Measurements from ENCODE around the gene RNF31. TPM values are rescaled to one million over a fixed set of nuclear protein-coding genes. Genes with fewer than 3 reads are reported as not detected.

Gene RNF31
- total RNA-seq, 1 experiment from 2014 or later, result 69.8 TPM

DNA sequence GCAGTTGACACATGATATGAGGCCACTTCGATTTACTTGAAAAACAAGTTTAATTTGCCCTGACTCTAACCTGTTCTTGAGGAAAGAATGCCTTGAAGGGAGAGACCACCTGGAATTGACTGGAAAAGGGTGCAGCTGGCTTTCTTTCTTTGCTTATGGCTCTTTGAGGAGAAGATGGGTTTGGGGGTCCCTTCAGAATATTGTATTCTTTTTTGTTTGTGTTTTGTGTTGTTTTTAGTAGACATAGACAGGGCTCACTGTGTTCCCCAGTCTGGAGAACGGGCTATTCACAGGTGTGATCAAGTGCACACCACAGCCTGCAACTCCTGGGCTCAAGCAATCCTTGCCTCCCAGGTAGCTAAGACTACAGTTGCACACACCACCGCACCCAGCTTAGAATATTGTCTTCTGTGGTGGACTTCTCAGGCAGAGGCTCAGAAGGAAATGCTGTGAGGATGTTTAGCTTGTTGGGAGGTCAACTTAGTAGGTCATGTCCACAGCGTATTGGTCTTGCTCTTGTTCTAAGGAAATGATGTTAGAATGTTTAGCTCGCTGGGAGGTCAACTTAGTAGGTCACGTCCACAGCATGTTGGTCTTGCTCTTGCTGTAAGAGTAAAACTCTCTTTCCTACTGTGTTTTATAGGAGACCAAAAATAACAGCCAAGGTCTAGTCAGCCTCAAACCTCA is 31.0 kb upstream of the RNF31 start:
- DNase-seq (ENCODE audit: low read depth), result no peak

- DNase-seq (ENCODE audit: low read depth), result no peak
Measured at GRCh38 chr14:24117179-24117578, 30.1 kb upstream of the RNF31 start.

- no peak for DNase-seq (ENCODE audit: low read depth)
Measured at GRCh38 chr14:24119691-24120090, 27.6 kb upstream of the RNF31 start.

DNA sequence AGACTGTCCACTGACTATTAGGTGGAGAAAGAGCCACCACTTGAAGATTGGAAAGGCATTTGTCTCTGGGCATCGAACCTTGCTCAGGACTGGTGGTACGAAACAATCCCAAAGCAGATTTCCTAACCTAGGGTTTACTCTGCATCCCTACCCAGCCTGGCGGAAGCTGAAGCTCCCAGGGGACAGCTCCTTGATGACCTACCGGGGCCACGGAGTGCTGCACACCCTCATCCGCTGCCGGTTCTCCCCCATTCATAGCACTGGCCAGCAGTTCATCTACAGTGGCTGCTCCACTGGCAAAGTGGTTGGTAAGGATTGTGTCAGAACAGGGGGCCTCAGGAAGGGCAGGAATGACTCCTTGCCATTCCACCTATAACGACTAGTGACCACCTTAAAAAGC is 26.1 kb upstream of the RNF31 start:
- DNase-seq (ENCODE audit: low read depth), result no peak

- no peak for DNase-seq (ENCODE audit: low read depth)
Measured at GRCh38 chr14:24122416-24122815, 24.9 kb upstream of the RNF31 start.

DNA sequence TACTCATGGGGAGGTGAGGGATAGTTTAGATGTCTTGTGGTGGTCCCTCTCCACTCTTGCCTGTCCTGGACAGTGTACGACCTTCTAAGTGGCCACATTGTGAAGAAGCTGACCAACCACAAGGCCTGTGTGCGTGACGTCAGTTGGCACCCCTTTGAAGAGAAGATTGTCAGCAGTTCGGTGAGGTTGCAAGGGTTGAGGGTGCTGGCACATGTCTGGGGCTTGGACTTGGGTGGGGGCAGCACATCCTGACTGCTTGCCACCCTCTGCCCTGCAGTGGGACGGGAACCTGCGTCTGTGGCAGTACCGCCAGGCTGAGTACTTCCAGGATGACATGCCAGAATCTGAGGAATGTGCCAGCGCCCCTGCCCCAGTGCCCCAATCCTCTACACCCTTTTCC is 24.4 kb upstream of the RNF31 start:
- DNase-seq (ENCODE audit: low read depth), result no peak

DNA sequence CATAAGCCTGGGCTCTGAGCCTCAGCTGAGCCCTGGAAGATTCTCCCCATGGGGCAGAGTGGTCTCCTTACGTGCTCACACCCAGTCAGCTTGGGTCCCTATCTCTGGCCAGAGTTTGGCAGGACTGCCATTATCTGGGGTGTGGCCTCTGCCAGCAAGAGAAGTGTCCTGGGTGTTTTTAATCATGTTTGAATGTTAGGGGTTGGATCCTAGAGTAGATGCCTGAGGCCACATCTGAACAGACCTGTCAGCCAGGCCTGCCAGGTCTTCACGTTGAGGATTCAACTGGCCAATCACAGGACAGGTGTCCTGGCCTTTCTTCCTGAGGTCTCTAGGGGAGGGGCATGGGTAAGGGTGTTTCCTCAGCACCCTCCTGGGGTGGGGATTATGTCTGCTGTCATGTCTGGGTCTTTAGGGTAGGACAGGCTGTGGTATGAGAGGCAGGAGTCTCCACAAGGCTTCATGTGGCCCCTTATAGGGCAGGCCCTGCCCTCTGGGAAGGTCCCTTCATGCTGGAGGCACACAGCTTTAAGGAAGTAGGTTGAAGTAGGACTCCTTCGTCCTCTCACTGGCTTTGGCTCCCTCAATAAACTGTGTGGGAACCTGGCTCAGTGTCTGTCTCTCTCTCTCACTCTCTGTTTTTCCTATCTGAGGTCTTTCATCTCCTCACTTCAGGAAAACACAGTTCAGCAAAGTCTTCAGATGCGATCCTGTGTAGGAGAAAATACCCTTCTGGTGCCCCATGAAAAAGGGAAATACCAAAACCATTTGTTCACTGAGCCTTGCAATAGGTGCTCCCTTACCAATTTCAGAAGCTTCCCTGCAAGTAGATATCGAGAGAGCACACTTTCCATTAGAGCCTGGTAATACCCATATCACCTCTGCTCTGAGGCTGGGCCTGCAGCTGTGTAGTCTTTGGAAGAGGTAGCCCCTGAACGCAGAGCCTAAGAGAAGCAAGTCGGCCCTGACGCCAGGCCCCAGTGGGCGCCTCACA is 23.6 kb upstream of the RNF31 start:
- DNase-seq (ENCODE audit: low read depth), result no peak

- DNase-seq (ENCODE audit: low read depth), result no peak
Measured at GRCh38 chr14:24126939-24127338, 20.4 kb upstream of the RNF31 start.

DNA sequence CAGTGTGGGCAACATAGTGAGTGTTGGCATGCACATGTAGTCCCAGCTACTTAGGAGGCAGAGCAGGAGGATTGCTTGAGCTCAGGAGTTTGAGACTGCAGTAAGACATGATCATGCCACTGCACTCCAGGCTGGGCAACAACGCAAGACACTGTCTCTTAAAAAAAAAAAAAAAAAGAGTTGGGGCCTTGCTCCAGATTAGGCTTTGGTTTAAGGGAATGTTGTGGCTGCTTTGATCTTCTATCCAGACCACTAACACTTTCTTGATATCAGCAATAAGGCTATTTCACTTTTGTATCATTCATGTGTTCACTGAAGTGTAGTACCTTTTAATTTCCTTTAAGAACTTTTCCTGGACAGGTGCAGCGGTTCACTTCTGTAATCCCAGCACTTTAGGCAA is 19.6 kb upstream of the RNF31 start:
- DNase-seq (ENCODE audit: low read depth), result no peak

DNA sequence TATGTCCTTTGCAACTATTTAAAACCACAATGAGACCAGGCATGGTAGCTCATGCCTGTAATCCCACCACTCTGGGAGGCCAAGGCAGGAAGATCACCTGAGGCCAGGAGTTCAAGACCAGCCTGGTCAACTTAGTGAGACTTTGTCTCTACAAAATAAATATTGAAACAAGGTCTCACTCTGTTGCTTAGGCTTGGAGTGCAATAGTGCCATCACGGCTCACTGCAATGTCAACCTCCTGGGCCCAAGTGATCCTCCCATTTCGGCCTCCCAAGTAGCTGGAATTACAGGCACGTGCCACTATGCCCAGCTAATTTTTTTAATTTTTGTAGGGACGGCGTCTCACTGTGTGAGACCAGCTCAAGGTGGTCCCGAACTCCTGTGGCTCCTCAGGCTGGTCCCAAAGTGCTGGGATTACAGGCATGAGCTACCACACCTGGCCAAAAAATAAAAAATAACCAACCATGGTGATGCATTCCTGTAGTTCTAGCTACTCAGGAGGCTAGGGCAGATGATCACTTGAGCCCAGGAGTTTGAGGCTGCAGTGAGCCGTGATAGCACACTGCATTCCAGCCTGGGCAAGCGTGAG is 17.8 kb upstream of the RNF31 start:
- DNase-seq (ENCODE audit: low read depth), result no peak

DNA sequence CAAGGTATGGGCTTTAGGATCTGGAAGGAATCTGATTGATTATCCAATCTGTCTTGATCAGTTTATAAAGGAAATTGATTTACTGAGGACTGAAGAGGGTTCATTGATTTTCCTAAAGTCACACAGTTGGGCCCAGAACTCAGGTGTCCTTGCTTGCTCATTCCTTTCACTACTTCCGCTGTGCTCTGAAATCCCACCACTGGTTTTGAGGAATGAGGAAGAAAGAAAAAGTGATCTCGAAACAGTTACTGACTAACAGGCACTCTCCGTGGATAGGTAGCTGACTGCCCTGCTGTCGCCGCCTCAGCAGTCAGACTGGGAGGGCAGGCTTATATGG is 16.9 kb upstream of the RNF31 start, which contains the start of gene FITM1:
FITM1 (plus strand) TSS at position 280 of the 337 bp plus-strand sequence. CDS start 905 bp downstream, outside the sequence.
- no peak for DNase-seq (ENCODE audit: low read depth)

DNA sequence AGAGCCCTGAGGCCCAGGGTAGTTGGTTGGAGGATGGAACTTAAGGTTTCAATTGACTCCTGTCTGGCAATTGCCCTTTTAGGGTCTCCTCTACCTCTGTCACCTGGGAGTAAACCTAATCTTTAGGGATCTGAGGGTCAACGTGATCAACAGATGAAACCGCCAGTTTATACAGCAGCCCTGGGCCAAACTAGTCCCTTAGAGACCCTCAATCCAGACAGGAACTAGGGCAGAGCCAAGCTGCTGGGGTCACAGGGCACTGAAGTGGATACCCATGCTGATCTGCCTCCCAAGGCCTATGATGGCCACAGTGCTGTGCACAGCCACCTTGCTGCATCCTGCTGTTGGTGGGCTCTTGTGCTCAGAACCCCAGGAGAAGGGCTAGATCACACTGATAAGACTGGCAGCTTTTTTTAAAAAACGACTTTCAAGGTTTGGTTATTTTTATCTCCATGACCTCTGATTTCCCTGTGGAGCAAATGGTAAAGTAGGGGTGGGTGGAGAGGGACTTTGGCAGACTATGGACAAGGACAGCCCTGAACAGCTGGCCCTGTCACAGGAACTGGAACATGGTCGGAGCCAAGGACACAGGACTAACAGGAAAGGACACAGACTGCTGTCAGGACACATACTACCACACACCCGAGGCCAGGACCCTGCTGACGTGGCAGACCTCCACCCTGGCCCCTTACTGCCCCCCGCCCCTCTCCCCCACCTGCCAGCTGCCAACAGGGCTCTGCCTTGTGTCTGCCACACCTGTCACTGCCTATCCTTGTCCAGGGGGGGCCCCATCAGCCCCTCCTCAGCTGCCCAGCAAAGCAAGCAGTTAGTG is 16.4 kb upstream of the RNF31 start:
- no peak for DNase-seq (ENCODE audit: low read depth)

- DNase-seq (ENCODE audit: low read depth), result no peak
Measured at GRCh38 chr14:24131549-24131966, 15.7 kb upstream of the RNF31 start.

DNA sequence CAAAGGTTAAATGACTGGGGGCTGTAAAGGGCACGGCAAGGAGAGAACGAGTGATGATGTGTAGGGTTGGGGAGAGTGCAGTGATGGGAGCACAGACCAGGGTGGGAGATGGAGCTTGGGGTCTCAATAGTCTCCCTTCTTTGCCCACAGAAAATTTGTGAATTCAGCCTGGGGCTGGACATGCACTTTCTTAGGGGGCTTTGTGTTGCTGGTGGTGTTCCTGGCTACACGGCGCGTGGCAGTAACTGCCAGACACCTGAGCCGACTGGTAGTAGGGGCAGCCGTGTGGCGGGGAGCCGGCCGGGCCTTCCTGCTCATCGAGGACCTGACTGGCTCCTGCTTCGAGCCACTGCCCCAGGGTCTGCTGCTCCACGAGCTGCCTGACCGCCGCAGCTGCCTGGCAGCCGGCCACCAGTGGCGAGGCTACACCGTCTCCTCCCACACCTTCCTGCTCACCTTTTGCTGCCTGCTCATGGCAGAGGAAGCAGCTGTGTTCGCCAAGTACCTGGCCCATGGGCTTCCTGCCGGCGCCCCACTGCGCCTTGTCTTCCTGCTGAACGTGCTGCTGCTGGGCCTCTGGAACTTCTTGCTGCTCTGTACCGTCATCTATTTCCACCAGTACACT is 15.1 kb upstream of the RNF31 start:
- no peak for DNase-seq (ENCODE audit: low read depth)

DNA sequence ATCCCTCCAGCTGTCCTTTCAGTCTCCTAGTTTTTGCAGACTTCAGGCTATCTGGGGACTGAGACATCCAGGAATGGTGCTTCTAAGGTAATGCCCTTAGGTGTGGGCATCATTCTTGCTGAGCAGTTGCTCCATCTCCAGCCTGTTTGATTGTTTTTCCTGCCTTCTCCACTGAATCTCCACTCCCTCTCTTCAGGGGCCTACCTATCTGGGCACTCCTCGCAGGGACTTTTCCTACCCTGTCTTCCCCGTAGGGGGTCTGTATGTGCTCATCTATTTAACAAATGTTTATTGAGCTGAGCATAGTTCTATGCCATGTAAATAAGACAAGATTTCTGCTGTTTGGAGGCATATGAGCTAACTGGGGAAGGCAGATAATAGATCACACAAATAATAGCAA is 14.3 kb upstream of the RNF31 start:
- DNase-seq (ENCODE audit: low read depth), result no peak

GRCh38 chr14:24133735-24134134 is 13.6 kb upstream of the RNF31 start:
- DNase-seq (ENCODE audit: low read depth), result no peak

DNA sequence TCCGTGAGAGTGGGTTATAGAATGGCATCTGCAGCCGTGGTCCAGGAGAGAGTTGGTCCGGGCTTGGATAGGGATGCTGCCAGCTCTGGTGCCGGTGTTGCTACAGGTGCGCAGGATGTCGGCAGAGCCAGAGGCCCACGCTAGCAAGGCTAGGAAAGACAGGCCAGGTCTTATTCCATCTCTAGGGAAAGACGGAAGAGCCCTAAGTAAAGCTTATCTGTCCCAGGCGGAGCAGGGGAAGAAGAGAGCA is 11.8 kb upstream of the RNF31 start:
- DNase-seq (ENCODE audit: low read depth), result no peak

DNA sequence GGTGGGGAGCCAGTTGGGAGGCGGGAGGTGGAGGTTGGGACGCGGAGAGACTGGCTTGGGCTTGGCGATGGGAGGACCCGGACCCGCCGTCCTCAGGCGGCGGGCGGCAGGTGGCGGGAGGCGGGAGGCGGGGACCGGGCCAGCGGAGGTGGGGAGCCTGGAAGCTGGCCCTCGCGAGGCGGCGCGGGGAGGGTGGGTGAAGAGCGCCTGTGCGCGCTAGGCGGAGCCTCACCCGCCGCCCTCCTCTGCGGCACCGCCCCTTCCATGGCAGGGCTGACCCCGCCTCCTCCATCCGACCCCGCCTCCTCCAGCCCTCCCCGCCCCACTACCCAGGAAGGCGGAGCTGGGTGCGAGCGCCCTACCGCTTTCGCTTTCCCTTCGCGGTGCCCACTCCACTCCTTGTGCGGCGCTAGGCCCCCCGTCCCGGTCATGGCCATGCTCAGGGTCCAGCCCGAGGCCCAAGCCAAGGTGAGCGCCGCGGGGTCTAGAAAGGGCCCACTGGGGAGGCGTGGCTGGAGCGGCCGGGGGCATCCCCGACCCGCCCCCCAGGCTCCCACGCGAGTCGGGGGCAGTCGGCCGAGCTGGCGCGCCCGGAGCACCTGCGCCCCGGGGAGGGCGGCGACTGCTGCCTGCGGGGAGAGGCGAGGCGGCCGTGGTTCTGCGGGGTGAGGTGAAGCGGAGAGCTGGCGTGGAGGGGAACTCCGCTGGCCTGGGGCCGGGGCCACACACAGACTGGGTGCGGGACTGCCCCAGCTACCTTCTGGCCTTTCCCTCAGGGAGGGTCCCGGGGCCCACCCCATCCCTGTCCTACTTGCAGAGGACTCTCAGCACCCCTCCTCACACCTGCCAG is 11.2 kb upstream of the RNF31 start, which contains the start of gene PSME1:
PSME1 (plus strand) TSS at position 361 of the 850 bp plus-strand sequence; CDS start at position 430, 69 bp downstream.
- DNase-seq (ENCODE audit: low read depth), result peak; percentile 77

GRCh38 chr14:24136684-24137528 is 10.4 kb upstream of the RNF31 start:
- DNase-seq (ENCODE audit: low read depth), result no peak

Data from HT1080 (cell line).